OCI-LY1 (cell line): ENCODE results near the gene RABGAP1L.

Experiments
- H2AFZ ChIP-seq: fragments of 200-600 bp; sonication (generic), shearing (Covaris generic); 2 replicates; pipeline ENCODE4 v1.6.0; 2014; ENCODE audit warnings: antibody characterized with exemption, mild to moderate bottlenecking, low read length
- H3F3A ChIP-seq: fragments of 200-600 bp; sonication (generic), shearing (Covaris generic); 2 replicates; pipeline ENCODE4 v1.6.0; 2014; ENCODE audit warnings: mild to moderate bottlenecking, antibody characterized with exemption, low read length, moderate library complexity; ENCODE audit not compliant: insufficient read depth
- H3K27ac ChIP-seq: fragments of 200-600 bp; sonication (generic); 2 replicates; pipeline ENCODE4 v1.5.1; 2014; ENCODE audit warnings: low read length, mixed run types, mild to moderate bottlenecking, low read depth; ENCODE audit not compliant: poor library complexity, severe bottlenecking
- H3K27me3 ChIP-seq: fragments of 200-600 bp; sonication (generic); 2 replicates; pipeline ENCODE4 v1.6.0; 2014; ENCODE audit warnings: antibody characterized with exemption, mild to moderate bottlenecking, low read length, moderate library complexity; ENCODE audit not compliant: insufficient read depth
- H3K36me3 ChIP-seq: fragments of 200-600 bp; sonication (generic); 2 replicates; pipeline ENCODE4 v1.6.1; 2014; ENCODE audit warnings: mild to moderate bottlenecking, antibody characterized with exemption, low read length, moderate library complexity, mixed read lengths; ENCODE audit not compliant: insufficient read depth
- H3K4me1 ChIP-seq: fragments of 200-600 bp; sonication (generic); 2 replicates; pipeline ENCODE4 v1.5.1; 2014; ENCODE audit warnings: mild to moderate bottlenecking, low read length, moderate library complexity; ENCODE audit not compliant: insufficient read depth, severe bottlenecking
- H3K4me2 ChIP-seq: fragments of 200-600 bp; sonication (generic), shearing (Covaris generic); 2 replicates; pipeline ENCODE4 v1.6.1; 2014; ENCODE audit warnings: low read length
- H3K4me3 ChIP-seq: fragments of 200-600 bp; sonication (generic); 2 replicates; pipeline ENCODE4 v1.5.1; 2014; ENCODE audit warnings: low read length, low read depth, mild to moderate bottlenecking, mixed read lengths; ENCODE audit not compliant: poor library complexity, severe bottlenecking
- H3K79me2 ChIP-seq: fragments of 200-600 bp; shearing (Covaris generic); 2 replicates; pipeline ENCODE4 v1.6.1; 2016; ENCODE audit warnings: mixed run types, low read length, mixed read lengths; ENCODE audit not compliant: insufficient read depth
- H3K9ac ChIP-seq: fragments of 200-600 bp; sonication (generic), shearing (Covaris generic); 2 replicates; pipeline ENCODE4 v1.6.1; 2014; ENCODE audit warnings: mild to moderate bottlenecking, low read length, mixed read lengths
- H3K9me2 ChIP-seq: fragments of 200-600 bp; sonication (generic), shearing (Covaris generic); 2 replicates; pipeline ENCODE4 v1.6.1; 2014; ENCODE audit warnings: low read depth, mild to moderate bottlenecking, low read length, mixed read lengths
- H3K9me3 ChIP-seq: fragments of 200-600 bp; shearing (Covaris generic); 2 replicates; pipeline ENCODE4 v1.6.1; 2014; ENCODE audit warnings: low read length, mixed read lengths
- H4K20me1 ChIP-seq: fragments of 200-600 bp; sonication (generic), shearing (Covaris generic); 2 replicates; pipeline ENCODE4 v1.6.0; 2016; ENCODE audit warnings: mild to moderate bottlenecking, low read length; ENCODE audit not compliant: insufficient read depth
- EZH2 ChIP-seq: fragments of 200-600 bp; sonication (generic), shearing (Covaris generic); IDR thresholded peaks from 2 replicates; pipeline ENCODE4 v1.8.0; 2017; ENCODE audit warnings: borderline replicate concordance, mixed run types, mild to moderate bottlenecking, antibody characterized with exemption, low read length, moderate library complexity, mixed read lengths
- TF ChIP-seq, protein P1 (sequence below): fragments of 200-600 bp; sonication (generic), shearing (Covaris generic); IDR thresholded peaks from 2 replicates; pipeline ENCODE4 v1.5.1; 2017; ENCODE audit warnings: mild to moderate bottlenecking, antibody characterized with exemption, low read length, moderate library complexity, mixed read lengths

The RABGAP1L gene

DNA sequence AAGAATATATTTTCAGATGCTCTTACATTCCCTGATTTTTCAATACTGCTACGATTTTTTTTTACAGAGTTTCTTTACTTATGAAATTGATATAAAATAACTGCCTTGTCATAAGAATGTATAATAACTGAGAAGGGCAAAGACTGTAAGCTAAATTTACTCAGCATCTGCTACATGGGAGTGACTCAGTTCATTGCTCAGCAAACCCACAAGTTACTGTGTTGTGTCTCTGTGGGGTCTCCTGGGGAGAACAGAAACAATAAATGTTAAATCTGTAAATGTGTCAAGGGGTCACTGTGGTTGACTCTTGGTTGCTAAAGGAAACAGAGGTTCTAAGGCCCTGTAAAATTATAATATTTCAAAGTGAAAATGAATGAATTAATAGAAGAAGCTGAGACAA lies 630.1 kb downstream of the RABGAP1L start:
- H3K79me2 ChIP-seq = no peaks in the 10 kb centered on the region
- no peaks in the 10 kb centered on the region for H3K9me3 ChIP-seq
- H4K20me1 ChIP-seq = no peaks in the 10 kb centered on the region
- no peaks in the 10 kb centered on the region for H3K36me3 ChIP-seq
- H3K4me1 ChIP-seq = peaks cover 20% of the 10 kb centered on the region
- no peak overlapping the region for H2AFZ ChIP-seq
- H3K27me3 ChIP-seq = no peaks in the 10 kb centered on the region
- TF ChIP-seq, protein P1, sequence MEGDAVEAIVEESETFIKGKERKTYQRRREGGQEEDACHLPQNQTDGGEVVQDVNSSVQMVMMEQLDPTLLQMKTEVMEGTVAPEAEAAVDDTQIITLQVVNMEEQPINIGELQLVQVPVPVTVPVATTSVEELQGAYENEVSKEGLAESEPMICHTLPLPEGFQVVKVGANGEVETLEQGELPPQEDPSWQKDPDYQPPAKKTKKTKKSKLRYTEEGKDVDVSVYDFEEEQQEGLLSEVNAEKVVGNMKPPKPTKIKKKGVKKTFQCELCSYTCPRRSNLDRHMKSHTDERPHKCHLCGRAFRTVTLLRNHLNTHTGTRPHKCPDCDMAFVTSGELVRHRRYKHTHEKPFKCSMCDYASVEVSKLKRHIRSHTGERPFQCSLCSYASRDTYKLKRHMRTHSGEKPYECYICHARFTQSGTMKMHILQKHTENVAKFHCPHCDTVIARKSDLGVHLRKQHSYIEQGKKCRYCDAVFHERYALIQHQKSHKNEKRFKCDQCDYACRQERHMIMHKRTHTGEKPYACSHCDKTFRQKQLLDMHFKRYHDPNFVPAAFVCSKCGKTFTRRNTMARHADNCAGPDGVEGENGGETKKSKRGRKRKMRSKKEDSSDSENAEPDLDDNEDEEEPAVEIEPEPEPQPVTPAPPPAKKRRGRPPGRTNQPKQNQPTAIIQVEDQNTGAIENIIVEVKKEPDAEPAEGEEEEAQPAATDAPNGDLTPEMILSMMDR = no peak
- no peak for TF ChIP-seq EZH2
- H3K4me3 ChIP-seq = no peak overlapping the region
- no peak overlapping the region for H3K9ac ChIP-seq
- no peak overlapping the region for H3K4me2 ChIP-seq
- H3F3A ChIP-seq = no peaks in the 10 kb centered on the region
- H3K9me2 ChIP-seq = no peaks in the 10 kb centered on the region
- H3K27ac ChIP-seq = no peak overlapping the region

- Histone ChIP-seq H2AFZ (no peak overlapping the region), H3K4me1 (peaks cover 20% of the 10 kb centered on the region), H3K36me3 (no peaks in the 10 kb centered on the region), H3K79me2 (no peaks in the 10 kb centered on the region), H3K9ac (no peak overlapping the region), H4K20me1 (no peaks in the 10 kb centered on the region), H3K9me3 (no peaks in the 10 kb centered on the region), H3K4me3 (no peak overlapping the region), H3K4me2 (no peak overlapping the region), H3F3A (no peaks in the 10 kb centered on the region), H3K27me3 (no peaks in the 10 kb centered on the region), H3K9me2 (no peaks in the 10 kb centered on the region), H3K27ac (no peak overlapping the region)
- TF ChIP-seq EZH2 = no peak
- TF ChIP-seq, protein P1 = no peak
Observed at GRCh38 chr1:174791863-174792262, 632.5 kb downstream of the RABGAP1L start.

DNA sequence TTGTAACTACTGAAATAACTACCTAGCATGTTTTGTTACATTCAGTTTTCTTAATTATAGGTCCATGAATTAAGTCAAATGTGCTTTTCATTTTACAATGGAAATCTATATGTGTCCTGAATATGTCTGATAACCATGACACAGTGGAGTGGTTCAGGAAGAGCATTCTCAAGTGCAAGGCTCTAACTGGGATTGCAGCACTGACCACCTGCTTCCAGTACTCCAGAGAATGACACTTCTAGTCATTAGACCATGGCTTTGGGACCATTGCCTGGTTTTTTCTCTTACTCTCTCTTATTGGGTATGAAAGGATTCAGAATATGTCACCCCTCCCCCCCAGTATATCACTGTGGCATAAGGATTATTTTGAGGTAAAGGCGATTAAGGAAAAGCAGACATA lies 635.5 kb downstream of the RABGAP1L start:
- Histone ChIP-seq H3F3A (no peaks in the 10 kb centered on the region), H3K79me2 (no peaks in the 10 kb centered on the region), H3K4me1 (peaks cover 22% of the 10 kb centered on the region), H3K4me3 (no peak overlapping the region), H3K27ac (no peak overlapping the region), H3K36me3 (no peaks in the 10 kb centered on the region), H2AFZ (no peak overlapping the region), H3K27me3 (no peaks in the 10 kb centered on the region), H3K9me2 (no peaks in the 10 kb centered on the region), H3K9ac (no peak overlapping the region), H3K4me2 (no peak overlapping the region), H3K9me3 (no peaks in the 10 kb centered on the region), H4K20me1 (no peaks in the 10 kb centered on the region)
- TF ChIP-seq, protein P1 = no peak
- no peak for TF ChIP-seq EZH2
